DMS153 treated with DMSO at 0.1 percent for 48 hours (cell line): Measurements from ENCODE around the gene GGT1.
"Not testable (repeated sequence)": the region's sequence is repeated elsewhere in the genome, so short reads cannot be mapped to it uniquely, and the experiment has no call there.

Experiments used
- DNase-seq: peaks from one replicate; lab custom pipeline; 2025; ENCODE audit not compliant: unreplicated experiment; lab: John Stamatoyannopoulos, UW

GGT1 gene

DNA sequence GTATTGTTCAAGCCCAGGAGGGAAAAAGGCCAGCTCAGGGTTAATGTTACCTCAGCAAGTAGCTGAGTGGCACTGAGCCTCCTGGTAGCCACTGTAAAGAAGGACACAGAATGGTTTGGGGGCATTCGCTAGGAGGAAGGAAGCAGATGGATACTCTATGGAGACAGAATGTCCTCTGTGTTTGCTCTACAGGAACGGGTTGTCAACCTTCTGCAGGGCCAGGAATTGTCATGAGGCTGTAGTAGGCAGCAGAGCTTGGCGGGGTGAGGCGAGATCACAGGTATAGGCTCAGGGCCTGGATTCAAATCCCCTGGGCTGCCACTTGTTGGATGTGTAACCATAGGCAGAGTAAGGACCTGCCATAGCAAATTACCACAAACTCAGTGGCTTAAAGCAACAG, 7.1 kb upstream of the GGT1 start:
- no peak for DNase-seq

DNA sequence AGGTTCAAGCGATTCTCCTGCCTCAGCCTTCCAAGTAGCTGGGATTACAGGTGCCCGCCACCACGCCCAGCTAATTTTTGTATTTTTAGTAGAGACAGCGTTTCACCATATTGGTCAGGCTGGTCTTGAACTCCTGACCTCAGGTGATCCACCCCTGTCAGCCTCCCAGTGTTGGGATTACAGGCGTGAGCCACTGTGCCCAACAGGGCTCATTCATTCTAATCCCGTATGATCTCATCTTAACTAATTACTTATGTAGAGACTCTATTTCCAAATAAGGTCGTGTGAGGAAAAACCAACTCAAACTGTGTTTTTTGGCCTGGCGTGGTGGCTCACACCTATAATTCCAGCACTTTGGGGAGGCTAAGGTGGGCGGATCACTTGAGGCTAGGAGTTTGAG, 5.9 kb upstream of the GGT1 start:
- DNase-seq, result not testable (repeated sequence)

DNA sequence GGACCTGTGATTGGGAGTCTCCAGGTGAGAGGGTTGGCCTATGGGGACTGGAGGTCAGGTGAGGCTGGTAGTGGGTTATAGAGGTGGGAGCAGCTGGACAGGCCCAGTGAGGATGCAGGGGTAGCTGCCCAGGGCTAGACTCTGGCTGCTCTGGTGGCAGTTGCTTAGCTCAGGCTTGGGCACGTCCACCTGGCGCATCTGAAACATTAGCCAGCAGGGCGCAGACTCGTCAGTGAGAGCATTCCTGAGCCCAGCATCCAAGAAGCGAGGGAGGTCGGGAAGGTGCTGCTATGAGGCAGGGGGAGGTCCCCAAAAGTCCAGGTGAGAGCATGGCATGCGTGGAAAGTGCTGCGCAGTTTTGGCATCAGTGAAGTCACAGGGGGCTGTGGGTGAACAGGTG, 3.5 kb upstream of the GGT1 start:
- DNase-seq, result no peak

GRCh38 chr22:24599958-24600715, 2.9 kb upstream of the GGT1 start:
- DNase-seq, result not testable (repeated sequence)

DNA sequence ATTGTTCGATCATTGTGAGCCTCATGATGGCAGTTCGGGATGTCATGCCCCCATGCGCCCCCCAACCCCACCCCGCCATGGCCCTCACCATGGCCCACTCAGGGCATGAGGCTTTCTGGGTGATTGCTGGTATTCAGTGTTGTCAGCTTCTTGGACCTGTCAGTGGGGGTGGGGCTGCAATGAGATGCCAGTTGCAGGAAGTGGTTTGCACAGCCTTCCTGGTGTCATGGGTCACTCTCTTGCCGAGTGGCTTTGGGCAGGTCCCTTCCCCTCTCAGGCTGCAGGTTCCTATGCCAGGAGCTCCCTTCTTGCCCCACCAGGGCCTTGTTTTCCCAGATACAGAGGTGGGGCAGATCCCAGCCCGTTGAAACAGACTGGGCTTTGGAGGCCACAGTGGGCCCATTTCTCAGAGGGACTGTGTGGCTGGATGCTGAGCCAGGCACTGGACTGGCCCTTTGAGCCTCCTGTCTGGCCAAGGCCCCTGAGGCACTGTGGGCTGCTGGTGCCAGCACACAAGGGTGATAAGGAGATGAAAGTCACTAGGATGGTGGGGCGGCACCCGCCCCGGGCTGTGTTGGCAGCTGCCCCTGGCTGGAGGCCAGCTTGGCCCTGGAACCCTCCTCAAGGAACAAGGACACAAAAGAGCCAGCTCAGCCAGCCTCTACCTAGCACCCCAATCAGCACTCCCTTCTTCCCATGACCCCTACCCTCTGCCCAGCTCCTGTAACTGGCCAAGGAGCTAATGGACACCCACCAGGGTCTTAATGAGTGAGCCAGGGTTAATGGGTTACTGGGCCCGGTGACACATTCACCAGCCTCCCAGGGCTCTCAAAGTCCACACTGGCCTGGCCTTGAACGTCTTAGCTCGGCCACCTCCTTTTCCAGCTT, 1.5 kb upstream of the GGT1 start:
- peak; percentile 11 for DNase-seq

DNA sequence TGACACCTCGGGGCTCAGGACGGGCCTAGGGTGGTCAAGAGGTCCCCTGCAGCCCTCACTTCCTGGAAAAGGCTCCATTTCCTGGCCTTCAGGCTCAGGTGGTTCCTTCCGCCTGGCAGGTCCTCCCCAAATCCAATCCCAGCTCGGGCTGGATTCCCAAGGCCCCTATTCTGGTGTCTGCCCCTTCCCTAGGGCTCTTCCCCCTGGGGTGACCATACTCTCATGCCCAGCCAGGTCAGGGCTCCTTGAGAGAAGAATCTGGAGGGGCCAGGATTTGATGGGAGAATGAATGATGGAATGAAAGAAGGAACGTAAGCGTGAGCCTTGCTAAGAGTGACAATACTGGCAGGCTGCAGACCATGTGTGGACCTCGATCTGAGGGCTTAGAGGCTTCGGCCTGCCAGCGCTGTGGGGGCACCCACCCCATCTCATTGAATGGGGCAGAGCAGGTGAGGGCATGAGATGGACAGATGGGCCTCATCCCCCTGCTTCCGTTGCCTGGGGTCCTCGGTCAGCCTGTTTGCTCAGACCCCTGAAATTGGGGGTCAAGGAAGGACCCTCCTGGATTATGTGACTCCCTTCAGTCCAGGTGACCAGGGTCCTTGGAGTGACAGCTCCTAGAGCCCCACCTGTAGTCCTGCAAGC, 766 bp upstream of the GGT1 start:
- not testable (repeated sequence) for DNase-seq

DNA sequence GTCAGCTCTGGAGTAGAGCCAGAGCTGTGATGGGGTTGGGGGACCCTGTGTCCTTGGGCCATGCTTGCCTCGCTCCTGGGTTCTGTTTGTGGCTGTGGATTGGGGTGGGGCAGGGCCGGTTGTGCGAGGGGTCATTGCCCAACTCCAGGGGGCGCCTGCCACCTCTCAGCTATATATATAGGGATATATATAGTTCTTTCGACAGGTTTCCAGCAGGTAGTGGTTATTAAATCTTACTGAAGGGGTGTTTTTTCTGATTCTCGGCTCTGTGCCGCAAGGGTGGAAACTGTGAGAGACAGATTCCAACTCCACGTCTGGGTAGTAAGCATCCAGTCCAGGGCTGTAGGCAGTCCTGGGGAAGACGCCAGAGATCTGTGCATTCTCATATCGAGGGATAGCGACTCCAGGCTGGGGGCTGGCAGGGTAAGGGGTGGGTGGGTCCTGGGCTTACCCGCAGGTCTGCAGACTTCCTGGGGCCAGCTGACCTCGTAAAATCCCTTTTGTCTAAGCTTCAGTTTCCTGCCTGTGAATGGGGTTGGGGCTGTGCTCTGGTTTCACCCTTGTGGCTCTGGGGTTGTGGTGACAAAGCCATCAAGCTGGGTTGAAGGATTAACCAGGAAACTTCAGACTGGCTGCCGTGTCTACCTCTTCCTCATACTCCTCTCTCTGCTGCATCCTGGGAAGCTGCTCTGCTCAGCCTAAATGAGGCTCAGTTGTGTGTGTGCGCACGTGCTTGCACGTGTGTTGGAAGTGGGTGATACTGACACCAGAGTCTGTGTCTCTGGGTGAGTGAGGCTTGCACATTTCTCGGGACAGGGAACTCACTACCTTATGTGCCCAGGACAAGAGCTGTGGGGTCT, 1.0 kb downstream of the GGT1 start:
- peak; percentile 17 for DNase-seq

GRCh38 chr22:24606340-24606739, 3.3 kb downstream of the GGT1 start:
- not testable (repeated sequence) for DNase-seq

DNA sequence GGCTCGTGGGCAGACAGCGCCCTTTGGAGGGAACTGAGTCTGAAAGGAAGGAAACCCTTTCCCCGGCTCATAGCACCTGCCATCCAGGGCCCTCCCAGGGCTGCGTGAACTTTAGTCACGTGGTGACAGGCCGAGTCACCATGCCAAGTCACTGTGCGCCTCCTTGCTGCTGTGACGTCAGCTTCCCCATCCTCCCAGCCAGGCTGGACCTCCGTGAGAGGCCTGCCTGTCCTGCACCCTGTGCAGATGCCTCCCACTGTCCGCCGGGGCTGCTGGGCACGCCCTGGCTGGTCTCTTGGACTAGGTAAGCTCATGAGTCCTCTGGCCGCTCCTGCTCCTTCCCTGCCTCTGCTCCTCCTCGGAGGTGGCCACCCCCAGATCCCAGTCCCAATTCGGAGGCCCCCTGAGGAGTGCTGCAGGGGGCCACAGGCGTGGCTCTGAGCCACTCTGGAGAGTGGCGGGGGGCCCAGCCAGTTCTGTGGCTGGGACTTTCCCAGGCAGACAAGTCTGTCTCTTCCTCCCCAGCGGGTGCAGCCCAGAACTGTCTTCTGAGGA, 4.5 kb downstream of the GGT1 start:
- DNase-seq, result not testable (repeated sequence)

- not testable (repeated sequence) for DNase-seq
Observed at GRCh38 chr22:24608327-24608726, 5.3 kb downstream of the GGT1 start.

DNA sequence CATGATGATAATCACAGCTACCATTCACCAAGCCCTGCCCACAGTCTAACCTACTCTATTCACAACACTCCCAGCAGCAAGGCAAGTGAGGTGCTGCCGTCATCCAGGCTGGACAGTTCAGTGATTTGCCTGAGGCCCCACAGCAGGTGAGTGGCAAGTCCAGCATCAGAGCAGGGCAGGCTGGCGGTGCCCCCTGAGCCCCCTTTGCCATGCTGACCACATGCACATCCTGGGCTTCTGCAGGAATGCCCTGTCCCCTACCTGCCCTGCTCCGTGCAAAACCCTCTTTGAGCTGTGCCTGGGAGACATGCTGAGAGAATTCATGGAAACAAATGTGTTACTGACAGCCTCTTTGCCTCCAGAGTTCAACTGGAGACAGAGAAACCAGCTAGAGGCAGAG, 6.9 kb downstream of the GGT1 start:
- DNase-seq, result not testable (repeated sequence)

DNA sequence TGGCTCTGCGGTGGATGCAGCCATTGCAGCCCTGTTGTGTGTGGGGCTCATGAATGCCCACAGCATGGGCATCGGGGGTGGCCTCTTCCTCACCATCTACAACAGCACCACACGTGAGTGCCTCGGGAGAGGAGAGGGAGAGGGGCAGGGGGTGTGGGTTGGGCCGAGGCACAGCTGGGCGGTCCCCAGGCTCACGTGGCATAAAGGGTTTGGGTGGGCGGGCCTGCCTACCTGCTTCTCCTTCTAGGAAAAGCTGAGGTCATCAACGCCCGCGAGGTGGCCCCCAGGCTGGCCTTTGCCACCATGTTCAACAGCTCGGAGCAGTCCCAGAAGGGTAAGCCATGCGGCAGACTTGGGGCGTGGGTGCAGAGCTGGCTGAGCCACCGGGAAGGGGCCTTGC, 11.8 kb downstream of the GGT1 start:
- not testable (repeated sequence) for DNase-seq

DNA sequence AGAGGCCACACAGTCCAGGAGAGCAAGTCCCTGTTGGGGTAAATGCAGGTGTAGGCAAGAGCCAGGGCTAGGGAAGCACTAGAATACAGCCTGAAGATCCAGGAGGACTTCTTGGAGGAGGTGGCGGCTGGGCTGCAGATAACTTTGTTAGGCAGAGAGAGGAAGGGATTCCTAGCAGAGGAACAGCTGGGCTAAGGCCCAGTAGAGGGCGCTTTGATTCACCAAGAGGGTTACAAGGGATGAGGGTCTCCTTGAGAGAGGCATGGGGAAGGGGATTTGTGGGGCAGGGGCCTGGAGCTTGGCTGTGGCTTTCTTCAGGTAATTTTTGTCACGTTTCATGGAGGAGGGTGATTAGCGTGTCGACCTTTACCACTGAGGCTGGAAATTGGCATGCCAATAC, 18.3 kb downstream of the GGT1 start:
- DNase-seq, result not testable (repeated sequence)

DNA sequence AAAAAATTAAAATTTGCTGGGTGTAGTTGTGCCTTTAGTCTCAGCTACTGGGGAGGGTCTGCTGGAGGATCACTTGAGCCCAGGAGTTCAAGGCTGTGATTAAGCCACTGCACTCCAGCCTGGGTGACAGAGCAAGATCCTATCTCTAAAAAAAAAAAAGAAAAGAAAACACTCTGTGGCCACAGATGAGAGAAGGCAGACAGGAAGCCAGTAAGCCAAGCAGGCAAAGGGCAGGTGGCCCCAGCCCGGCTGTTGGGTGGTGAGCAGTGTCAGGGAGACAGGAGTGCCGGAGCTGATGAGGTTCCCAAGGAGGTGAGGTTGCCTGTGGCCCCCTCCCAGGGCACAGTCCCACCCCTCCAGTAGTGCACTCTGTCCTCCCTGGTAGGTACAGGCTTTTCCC, 19.6 kb downstream of the GGT1 start:
- not testable (repeated sequence) for DNase-seq

- DNase-seq, result not testable (repeated sequence)
Observed at GRCh38 chr22:24627911-24628310, 24.9 kb downstream of the GGT1 start.

GRCh38 chr22:24629069-24629468, 26.1 kb downstream of the GGT1 start:
- DNase-seq, result peak; percentile 4

DNA sequence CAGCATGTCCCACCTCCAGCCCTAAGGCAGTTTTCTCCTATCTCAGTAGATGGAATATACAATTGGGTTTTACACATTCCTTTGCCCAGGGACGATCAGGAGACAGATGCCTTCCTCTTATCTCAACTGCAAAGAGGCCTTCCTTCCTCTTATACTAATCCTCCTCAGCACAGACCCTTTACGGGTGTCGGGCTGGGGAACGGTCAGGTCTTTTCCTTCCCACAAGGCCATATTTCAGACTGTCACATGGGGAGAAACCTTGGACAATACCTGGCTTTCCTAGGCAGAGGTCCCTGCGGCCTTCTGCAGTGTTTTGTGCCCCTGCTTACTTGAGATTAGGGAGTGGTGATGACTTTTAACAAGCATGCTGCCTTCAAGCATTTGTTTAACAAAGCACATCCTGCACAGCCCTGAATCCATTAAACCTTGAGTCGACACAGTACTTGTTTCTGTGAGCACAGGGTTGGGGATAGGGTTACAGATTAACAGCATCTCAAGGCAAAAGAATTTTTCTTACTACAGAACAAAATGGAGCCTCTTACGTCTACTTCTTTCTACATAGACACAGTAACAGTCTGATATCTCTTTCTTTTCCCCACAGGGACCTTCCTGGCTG, 27.9 kb downstream of the GGT1 start:
- DNase-seq, result not testable (repeated sequence)

DNA sequence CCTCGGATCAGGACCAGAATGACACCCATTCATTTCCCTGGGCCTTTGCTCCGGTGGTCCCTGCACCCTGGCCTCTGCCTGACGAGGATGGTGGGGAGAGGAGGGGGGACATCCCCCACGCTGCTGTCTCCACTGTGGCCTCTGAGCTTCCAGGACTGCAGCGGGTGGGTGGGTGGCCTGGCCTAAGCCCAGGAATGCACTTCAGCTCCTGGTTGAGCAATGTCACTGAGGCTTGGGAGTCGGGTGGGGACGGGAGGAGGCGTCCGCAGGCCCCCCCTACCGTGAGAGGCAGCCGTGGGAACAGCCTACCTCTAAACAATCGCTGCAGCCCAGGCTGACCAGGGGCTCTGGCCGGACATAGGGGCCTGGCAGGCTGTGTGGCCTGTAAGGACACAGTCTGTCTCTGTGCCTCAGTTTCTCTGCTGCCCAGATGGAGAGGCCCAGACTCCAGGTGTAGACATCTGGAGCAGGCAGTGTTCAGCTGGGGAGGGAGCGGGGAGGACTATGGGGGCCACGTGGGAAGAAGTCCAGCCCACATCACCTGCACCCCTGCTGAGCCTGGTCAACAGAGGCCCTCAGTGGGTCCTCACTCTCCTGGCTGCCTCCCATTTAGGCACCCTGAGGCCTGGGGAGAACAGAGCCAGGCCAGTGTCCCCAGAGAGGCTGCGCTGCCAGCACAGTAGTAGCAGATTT, 28.6 kb downstream of the GGT1 start:
- DNase-seq, result not testable (repeated sequence)

DNA sequence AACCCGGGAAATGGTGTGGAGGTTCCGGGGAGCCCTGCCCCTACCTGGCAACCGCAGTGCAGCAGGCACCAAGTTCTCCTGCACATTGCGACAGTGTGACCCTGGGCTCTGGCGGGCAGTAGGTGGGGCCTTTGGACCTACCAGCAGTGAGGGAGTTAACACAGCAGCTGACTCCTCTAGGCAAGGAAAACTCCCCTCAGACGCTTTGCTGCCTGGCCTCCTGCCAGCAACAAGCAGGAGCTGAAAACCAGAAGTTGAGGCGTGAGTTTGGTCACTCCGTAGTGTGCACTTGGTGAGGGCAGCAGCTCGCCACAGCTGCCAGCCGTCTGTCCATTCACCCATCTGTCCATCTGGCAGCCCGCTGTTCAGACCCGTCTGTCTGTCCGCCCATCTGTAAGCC, 29.6 kb downstream of the GGT1 start:
- not testable (repeated sequence) for DNase-seq
